COLO668 (cell line): ENCODE data around the gene GALNT11.
"Not testable (repeated sequence)": the region's sequence is repeated elsewhere in the genome, so short reads cannot be mapped to it uniquely, and the experiment has no call there.

Experiments
- DNase-seq: peaks from one replicate; lab custom pipeline; 2025; ENCODE audit not compliant: unreplicated experiment; lab: John Stamatoyannopoulos, UW

GALNT11 gene

GRCh38 chr7:152025077-152025936, at the start of gene GALNT11:
TSS of gene GALNT11 (plus strand) at chr7:152025674. CDS start at chr7:152094228, 68,554 bp downstream.
- DNase-seq: peak; percentile 92

GRCh38 chr7:151978616-151979015, 46.9 kb upstream of the GALNT11 start:
- no peak for DNase-seq

GRCh38 chr7:151981223-151981622, 44.3 kb upstream of the GALNT11 start:
- no peak for DNase-seq

- DNase-seq: no peak
Measured at GRCh38 chr7:151982806-151983205, 42.7 kb upstream of the GALNT11 start.

GRCh38 chr7:151984612-151985011, 40.9 kb upstream of the GALNT11 start:
- DNase-seq: no peak

GRCh38 chr7:151987748-151988529, 37.5 kb upstream of the GALNT11 start:
- DNase-seq: no peak

GRCh38 chr7:151992375-151992774, 33.1 kb upstream of the GALNT11 start:
- DNase-seq: no peak

GRCh38 chr7:151993977-151994676, 31.3 kb upstream of the GALNT11 start:
- DNase-seq: no peak

GRCh38 chr7:151999424-152000090, 25.9 kb upstream of the GALNT11 start:
- no peak for DNase-seq

- no peak for DNase-seq
Measured at GRCh38 chr7:152000191-152000590, 25.3 kb upstream of the GALNT11 start.

GRCh38 chr7:152006336-152006735, 19.1 kb upstream of the GALNT11 start:
- no peak for DNase-seq

- DNase-seq: no peak
Measured at GRCh38 chr7:152011860-152012259, 13.6 kb upstream of the GALNT11 start.

- DNase-seq: no peak
Measured at GRCh38 chr7:152013230-152013629, 12.2 kb upstream of the GALNT11 start.

- no peak for DNase-seq
Measured at GRCh38 chr7:152013974-152014373, 11.5 kb upstream of the GALNT11 start.

GRCh38 chr7:152014722-152015121, 10.8 kb upstream of the GALNT11 start:
- no peak for DNase-seq

- DNase-seq: no peak
Measured at GRCh38 chr7:152015600-152015999, 9.9 kb upstream of the GALNT11 start.

GRCh38 chr7:152016947-152017346, 8.5 kb upstream of the GALNT11 start:
- no peak for DNase-seq

- DNase-seq: not testable (repeated sequence)
Measured at GRCh38 chr7:152017683-152018082, 7.8 kb upstream of the GALNT11 start.

GRCh38 chr7:152021740-152022139, 3.7 kb upstream of the GALNT11 start:
- DNase-seq: not testable (repeated sequence)

- no peak for DNase-seq
Measured at GRCh38 chr7:152025937-152026890, 740 bp downstream of the GALNT11 start.
